ENCODE data around the gene ATP13A5. TPM values are rescaled to one million over a fixed set of nuclear protein-coding genes. Genes with fewer than 3 reads are reported as not detected.

ATP13A5 gene
- total and polyA plus RNA-seq, 11 donors = not detected

GRCh38 chr3:193347521-193348501 lies 30.7 kb downstream of the ATP13A5 start:
- no peak overlapping the region for H3K27ac ChIP-seq
- no peaks in the 10 kb centered on the region for H3K27me3 ChIP-seq
- WGBS, 4 donors = 44 to 56% (median 48%) methylated on average over 11 of the region's 11 CpGs
- DNase-seq (no peak), ATAC-seq (peak in 1 of 4 donors; percentile 51)
- H3K4me3 ChIP-seq = no peak overlapping the region
- no peaks in the 10 kb centered on the region for H3K36me3 ChIP-seq
- H3K4me1 ChIP-seq = peaks cover 0 to 7% (median 0%) of the 10 kb centered on the region in 12 donors
- no peaks in the 10 kb centered on the region for H3K9me3 ChIP-seq
- TF ChIP-seq CTCF (IDR thresholded peaks at IDR 0.05) (no peak), POLR2A (IDR thresholded peaks at IDR 0.05) (no peak)
- intact Hi-C loops (cut with DNase I) = no loop called here

- intact Hi-C loops (cut with DNase I) = no loop called here
- Histone ChIP-seq H3K36me3 (no peaks in the 10 kb centered on the region), H3K4me1 (peaks cover 0 to 4% (median 0%) of the 10 kb centered on the region in 12 donors), H3K9me3 (no peaks in the 10 kb centered on the region), H3K4me3 (no peak overlapping the region), H3K27me3 (no peaks in the 10 kb centered on the region), H3K27ac (no peak overlapping the region)
- 74 to 80% (median 76%) methylated on average over 4 of the region's 4 CpGs for WGBS, 4 donors
- no peak for ATAC-seq
- TF ChIP-seq CTCF (IDR thresholded peaks at IDR 0.05) (no peak), POLR2A (IDR thresholded peaks at IDR 0.05) (no peak)
- DNase-seq = no peak
Observed at GRCh38 chr3:193346259-193346658, 32.3 kb downstream of the ATP13A5 start.

- no peaks in the 10 kb centered on the region for H3K36me3 ChIP-seq
- intact Hi-C loops (cut with DNase I) = no loop called here
- H3K27me3 ChIP-seq = no peaks in the 10 kb centered on the region
- H3K27ac ChIP-seq = no peak overlapping the region
- TF ChIP-seq CTCF (IDR thresholded peaks at IDR 0.05) = no peak
- peaks cover 0 to 3% (median 0%) of the 10 kb centered on the region in 12 donors for H3K4me1 ChIP-seq
- DNase-seq (no peak), ATAC-seq (no peak)
- H3K4me3 ChIP-seq = no peak overlapping the region
- WGBS, 4 donors = 72 to 83% (median 80%) methylated on average over 3 of the region's 3 CpGs
- no peaks in the 10 kb centered on the region for H3K9me3 ChIP-seq
Observed at GRCh38 chr3:193345431-193345830, 33.1 kb downstream of the ATP13A5 start.

GRCh38 chr3:193344486-193344885 lies 34.1 kb downstream of the ATP13A5 start:
- H3K27ac ChIP-seq = no peak overlapping the region
- H3K4me3 ChIP-seq = no peak overlapping the region
- no peaks in the 10 kb centered on the region for H3K9me3 ChIP-seq
- TF ChIP-seq POLR2A (IDR thresholded peaks at IDR 0.05) (no peak), CTCF (IDR thresholded peaks at IDR 0.05) (no peak)
- intact Hi-C loops (cut with DNase I) = no loop called here
- ATAC-seq = no peak
- WGBS, 4 donors = 50 to 59% (median 56%) methylated on average over 3 of the region's 3 CpGs
- no peaks in the 10 kb centered on the region for H3K36me3 ChIP-seq
- H3K27me3 ChIP-seq = no peaks in the 10 kb centered on the region
- peaks cover 0 to 3% (median 0%) of the 10 kb centered on the region in 12 donors for H3K4me1 ChIP-seq
- no peak for DNase-seq
